GM12865 (cell line): ENCODE measurements around the gene B3GALT5.

Experiments used
- DNase-seq: peaks from one replicate; pipeline ENCODE4 v3.0.0; 2010; ENCODE audit warnings: low read depth
- H3K4me3 ChIP-seq: 2 replicates; pipeline ENCODE4 v1.5.1; 2011; ENCODE audit warnings: mild to moderate bottlenecking, low read depth, low read length, control low read depth
- CTCF ChIP-seq: IDR thresholded peaks from 2 replicates; pipeline ENCODE4 v1.5.1; 2011; ENCODE audit warnings: low read length, control low read depth, low read depth, inconsistent platforms; ENCODE audit not compliant: insufficient read depth; ENCODE audit errors: missing control alignments

B3GALT5 gene

GRCh38 chr21:39650801-39651200 is 38.1 kb downstream of the B3GALT5 start:
- no peak for TF ChIP-seq CTCF
- DNase-seq: no peak
- no peak overlapping the region for H3K4me3 ChIP-seq

GRCh38 chr21:39651206-39651605 is 38.5 kb downstream of the B3GALT5 start:
- no peak for TF ChIP-seq CTCF
- DNase-seq: peak; percentile 18

GRCh38 chr21:39654951-39655350 is 42.2 kb downstream of the B3GALT5 start:
- DNase-seq: no peak
- no peak overlapping the region for H3K4me3 ChIP-seq
- no peak for TF ChIP-seq CTCF

More at GRCh38 chr21:39651206-39651605, 38.5 kb downstream of the B3GALT5 start:
- H3K4me3 ChIP-seq: no peak overlapping the region

- DNase-seq: no peak
- H3K4me3 ChIP-seq: no peak overlapping the region
- TF ChIP-seq CTCF: no peak
Measured at GRCh38 chr21:39655589-39655988, 42.8 kb downstream of the B3GALT5 start.

- no peak for DNase-seq
- H3K4me3 ChIP-seq: no peak overlapping the region
- no peak for TF ChIP-seq CTCF
Measured at GRCh38 chr21:39656209-39656608, 43.5 kb downstream of the B3GALT5 start.

GRCh38 chr21:39657091-39657689 is 44.5 kb downstream of the B3GALT5 start:
- H3K4me3 ChIP-seq: no peak overlapping the region
- TF ChIP-seq CTCF: no peak
- no peak for DNase-seq

GRCh38 chr21:39658066-39658465 is 45.3 kb downstream of the B3GALT5 start:
- no peak overlapping the region for H3K4me3 ChIP-seq
- no peak for DNase-seq
- TF ChIP-seq CTCF: no peak
